LHCN-M2 (cell line): ENCODE data around the gene TRAF7. TPM values are rescaled to one million over a fixed set of nuclear protein-coding genes. Genes with fewer than 3 reads are reported as not detected.
"Not testable (repeated sequence)": the region's sequence is repeated elsewhere in the genome, so short reads cannot be mapped to it uniquely, and the experiment has no call there.

Source experiments
- DNase-seq: peaks from one replicate; pipeline ENCODE4 v3.0.0-alpha.2; 2012; ENCODE audit warnings: low read depth
- total RNA-seq: library from RNA; depleted of rRNA; stranded (reverse); fragments of >200 nt; gene quantifications from 2 replicates; pipeline ENCODE4 v1.2.3, GENCODE V29; 2014

Gene TRAF7
- total RNA-seq, 1 experiment from 2014 or later: 134 TPM

DNA sequence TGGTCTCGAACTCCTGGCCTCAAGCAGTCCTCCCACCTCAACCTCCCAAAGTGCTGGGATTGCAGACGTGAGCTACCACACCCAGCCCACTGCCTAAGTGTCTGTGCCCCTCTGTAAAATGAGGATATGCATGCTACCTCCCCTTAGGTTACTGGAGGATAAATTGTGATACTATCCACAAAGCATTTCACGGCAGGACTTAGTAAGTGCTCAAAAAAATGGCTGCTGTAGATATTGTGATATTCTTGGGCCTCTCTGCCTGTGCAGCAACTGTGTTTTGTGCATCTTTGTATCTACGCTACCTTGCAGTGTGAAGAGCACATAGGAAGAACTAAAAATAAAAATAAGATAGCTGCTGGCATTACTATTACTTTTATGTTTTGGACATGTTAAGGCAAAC lies 42.7 kb downstream of the TRAF7 start:
- no peak for DNase-seq

DNA sequence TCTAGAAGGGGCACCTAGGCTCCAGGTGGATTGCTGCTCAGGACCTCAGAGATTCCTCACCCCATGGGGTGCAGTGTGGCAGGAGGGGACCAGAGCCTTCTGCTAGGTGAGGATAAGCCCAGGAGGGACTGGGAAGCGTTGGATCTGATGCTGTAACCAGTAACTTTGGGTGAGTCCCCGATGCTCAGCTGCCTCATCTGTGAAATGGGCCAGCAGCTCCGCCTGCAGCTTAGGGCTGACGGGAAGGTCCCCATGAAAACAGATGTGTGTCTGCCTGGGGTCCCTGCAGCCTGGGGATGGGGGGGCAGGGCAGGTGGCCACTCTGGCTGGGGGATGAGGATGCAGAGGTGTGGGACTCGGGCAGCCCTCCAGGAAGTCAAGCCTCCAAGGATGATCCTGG lies 43.5 kb downstream of the TRAF7 start:
- no peak for DNase-seq

DNA sequence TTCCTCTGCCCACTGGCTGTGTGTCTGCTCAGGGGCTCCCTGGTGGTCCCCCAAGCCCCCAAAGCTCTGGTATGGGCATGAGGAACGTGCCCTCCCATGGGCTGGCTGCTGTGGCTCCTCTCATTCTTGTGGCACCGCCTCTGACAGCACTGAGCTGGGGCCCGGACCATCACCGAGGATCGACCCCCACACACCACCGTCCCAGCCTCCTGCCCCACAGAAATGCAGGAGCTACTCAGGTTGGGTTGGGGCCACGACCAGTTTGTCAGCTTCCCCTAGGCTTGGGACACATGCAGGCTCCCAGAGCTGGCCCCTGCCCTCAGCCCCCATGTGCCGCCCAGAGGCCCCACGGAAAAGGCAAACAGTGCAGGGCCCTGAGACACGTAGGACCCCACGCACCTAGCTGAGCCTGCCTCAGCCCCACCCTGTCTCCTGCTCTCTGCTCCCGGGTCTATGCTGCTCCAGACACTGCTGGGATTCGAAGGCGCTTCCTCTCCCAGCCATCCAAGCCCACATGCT lies 44.1 kb downstream of the TRAF7 start:
- DNase-seq: no peak

DNA sequence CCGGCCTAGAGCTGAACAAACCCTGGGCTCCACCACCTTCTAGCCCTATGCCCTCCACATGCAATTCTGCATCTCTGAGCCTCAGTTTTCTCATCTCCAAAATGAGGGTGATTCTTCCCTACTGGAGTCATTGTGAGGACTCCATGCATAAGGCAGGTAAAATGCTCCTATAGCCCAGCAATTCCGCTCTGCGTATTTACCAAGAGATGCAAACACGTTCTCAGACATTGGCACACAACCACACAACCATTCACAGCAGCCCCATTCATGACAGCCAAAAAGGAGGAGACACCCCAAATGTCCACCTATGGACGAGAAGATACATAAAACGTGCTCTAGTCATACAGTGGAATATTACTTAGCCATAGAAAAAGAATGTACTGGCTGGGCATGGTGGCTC lies 44.7 kb downstream of the TRAF7 start:
- no peak for DNase-seq

DNA sequence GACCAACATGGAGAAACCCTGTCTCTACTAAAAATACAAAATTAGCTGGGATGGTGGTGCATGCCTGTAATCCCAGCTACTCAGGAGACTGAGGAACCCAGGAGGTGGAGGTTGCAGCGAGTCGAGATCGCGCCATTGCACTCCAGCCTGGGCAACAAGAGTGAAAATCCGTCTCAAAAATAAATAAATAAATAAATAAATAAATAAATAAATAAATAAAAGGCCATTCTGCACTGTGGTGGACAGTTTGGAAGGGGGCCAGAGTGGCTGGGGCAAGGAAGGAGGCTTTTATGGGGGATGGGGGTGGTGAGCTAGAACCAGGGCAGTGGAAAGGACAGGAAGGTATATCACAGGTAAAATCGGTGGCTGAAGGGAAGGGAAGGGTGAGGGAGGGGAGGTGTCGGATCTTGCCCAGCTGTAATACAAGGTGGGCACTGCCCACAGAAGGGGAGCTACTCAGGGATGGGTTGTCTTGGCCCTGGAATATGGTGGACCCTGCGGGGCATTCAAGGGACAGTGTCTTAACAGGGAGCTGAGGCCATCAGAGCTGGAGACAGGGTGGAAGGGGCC lies 47.6 kb downstream of the TRAF7 start:
- not testable (repeated sequence) for DNase-seq

DNA sequence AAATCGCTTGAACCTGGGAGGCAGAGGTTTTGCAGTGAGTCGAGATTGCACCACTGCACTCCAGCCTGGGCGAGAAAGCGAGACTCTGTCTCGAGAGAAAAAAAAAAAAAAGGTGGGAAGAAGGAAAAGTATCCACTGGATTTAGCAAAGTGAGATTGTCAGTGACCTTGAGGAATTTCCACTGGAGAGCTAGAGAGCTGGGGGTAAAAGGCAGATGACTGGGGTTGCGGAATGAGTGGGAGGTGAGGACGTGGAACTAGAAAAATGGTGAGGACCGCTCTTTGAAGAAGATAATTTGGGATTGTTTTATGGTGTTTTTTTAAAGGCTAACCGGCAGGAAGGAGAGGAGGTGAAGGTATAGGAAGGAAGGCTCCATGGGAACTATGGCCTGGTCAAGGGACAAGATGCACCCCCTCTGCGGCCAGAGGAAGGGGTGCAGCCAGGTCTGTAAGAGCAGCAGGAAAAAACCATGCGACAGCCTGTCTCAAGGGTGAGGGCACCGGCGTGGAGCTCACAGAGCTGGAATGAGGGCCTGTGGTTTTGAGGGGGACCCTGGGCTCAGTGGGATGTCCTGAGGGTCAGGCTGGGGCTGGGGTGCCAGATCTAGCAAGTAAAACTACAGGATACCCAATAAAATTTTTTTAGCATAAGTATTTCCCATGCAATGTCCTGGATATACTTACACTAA lies 49.0 kb downstream of the TRAF7 start:
- DNase-seq: no peak

DNA sequence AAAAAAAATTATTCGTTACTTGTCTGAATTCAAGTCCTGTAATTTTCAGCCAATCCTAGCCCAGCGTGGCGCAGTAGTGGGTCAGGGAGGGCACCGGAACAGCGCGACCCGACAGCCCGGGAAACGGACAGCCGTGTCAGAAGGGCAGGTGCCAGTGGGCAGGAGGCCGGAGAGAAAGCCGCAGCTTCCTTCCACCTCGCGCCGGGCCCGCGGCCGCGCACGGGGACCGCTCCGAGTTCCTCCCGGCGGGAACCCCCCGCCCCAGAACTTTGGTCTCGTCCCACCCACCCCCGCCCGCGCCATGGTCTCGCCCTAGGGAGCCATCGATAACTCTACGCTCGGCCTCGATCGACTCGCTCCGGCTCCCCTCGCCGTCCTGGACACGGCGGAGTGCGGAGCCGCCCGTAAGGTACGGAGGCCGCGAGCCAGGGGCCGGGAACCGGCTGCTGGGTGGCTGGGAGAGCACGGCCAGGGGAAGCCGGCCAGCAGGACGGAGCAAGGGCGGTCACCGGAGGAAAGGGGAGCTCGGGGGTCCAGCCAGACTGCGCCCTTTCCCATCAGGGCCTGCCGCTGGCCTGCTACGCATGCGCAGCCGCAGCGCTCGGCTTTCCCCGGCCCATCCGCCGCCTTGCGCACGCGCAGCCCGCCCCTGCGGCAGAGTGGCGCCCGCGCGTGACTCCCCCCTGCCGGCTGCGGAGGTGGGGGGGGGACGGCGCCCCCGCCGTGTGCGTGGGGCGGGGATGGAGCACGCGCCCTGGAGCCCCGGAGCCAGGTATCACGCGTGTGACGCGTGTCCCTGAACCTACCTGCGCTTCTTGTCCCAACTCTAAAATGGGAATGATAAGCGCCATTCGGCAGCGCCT lies 49.8 kb downstream of the TRAF7 start, which contains the start of gene MLST8:
TSS of gene MLST8 (plus strand) at position 351 of the 863 bp plus-strand sequence. CDS start 632 bp downstream, outside the sequence.
- peak; percentile 77 for DNase-seq

DNA sequence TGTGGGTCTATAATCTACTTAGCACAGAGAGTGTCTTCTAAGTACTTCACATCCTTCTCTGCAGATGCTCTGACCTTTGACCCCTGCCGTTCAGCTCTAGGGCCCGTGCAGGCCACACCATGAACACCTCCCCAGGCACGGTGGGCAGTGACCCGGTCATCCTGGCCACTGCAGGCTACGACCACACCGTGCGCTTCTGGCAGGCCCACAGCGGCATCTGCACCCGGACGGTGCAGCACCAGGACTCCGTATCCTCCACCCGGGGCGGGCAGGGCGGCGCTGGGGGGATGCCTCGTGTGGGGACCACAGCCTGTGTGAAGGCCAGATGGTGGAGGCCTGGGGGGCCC lies 50.4 kb downstream of the TRAF7 start:
- DNase-seq: no peak

DNA sequence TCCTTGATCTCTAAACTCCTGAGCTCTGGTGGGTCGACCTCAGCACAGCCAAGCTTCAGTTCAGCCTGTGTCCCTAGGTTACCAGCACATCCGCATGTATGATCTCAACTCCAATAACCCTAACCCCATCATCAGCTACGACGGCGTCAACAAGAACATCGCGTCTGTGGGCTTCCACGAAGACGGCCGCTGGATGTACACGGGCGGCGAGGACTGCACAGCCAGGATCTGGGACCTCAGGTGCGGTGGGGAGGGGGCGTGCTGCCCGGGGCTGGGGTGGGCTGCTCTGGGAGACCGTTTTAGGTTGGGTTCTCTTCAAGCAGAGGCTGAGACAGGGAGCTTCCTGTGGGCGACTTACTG lies 50.8 kb downstream of the TRAF7 start:
- DNase-seq: no peak

DNA sequence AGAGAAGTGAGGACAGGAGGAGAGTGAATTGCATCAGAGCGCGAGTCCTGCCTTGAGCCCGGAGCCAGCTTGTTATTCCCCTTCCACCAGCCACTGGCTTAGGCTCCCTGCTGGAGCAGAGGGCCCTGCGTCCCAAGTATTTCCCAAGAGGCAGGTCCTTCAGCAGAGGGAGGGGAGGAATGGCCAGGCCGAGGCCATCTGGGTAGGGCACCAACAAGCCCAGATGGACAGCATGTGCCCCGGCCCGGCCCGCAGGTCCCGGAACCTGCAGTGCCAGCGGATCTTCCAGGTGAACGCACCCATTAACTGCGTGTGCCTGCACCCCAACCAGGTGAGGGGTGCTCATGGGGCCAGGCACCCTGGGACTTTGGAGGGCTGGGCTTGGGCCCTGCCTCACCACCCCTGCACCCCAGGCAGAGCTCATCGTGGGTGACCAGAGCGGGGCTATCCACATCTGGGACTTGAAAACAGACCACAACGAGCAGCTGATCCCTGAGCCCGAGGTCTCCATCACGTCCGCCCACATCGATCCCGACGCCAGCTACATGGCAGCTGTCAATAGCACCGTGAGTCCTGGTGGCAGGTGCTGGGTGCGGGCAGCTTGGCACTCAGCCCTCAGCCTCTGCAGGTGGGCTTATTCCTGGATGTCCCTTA lies 51.3 kb downstream of the TRAF7 start:
- DNase-seq: no peak

DNA sequence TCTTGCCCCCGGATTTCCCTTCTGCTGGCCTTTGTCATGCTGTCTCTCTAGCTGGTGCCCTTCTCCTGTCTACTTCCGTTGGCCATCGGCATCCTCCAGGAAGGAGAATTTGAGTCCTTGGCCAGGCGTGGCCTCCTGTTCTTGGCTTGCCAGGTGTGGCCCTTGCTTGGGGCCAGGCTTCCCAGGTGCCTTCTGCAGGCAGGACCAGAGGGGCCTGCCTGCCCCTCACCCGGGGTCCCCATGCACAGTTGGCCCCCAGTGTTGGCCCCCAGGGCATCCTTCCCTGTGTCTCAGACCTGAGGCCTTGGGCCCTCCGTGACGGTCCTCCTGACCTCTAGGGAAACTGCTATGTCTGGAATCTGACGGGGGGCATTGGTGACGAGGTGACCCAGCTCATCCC lies 52.3 kb downstream of the TRAF7 start:
- no peak for DNase-seq

DNA sequence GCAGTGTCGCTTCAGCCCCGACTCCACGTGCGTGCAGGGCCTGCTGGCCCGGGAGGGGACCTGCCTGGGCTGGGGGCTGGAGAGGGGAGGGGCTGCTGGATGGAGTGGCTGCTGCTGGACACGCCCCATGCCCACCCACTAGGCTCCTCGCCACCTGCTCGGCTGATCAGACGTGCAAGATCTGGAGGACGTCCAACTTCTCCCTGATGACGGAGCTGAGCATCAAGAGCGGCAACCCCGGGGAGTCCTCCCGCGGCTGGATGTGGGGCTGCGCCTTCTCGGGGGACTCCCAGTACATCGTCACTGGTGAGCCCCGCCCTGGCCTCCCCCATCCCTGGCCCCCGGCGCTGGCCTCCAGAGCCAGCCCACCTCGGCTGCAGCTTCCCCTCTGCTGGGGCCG lies 52.7 kb downstream of the TRAF7 start:
- DNase-seq: no peak

DNA sequence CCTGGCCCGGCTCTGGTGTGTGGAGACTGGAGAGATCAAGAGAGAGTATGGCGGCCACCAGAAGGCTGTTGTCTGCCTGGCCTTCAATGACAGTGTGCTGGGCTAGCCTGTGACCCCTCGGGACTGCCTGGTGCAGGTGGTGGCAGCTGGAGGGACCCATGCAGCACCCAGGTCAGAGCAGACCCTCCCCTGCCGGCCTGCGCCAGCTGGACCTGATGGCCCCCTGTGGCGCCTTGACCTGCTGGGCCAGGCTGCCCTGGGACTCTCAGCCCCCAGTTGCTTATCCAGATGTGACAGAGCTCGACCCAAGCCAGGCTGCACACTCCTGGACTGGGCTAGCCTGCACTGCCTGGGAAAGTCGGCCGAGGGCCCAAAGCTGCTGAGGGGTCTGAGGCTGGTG lies 53.2 kb downstream of the TRAF7 start:
- no peak for DNase-seq

DNA sequence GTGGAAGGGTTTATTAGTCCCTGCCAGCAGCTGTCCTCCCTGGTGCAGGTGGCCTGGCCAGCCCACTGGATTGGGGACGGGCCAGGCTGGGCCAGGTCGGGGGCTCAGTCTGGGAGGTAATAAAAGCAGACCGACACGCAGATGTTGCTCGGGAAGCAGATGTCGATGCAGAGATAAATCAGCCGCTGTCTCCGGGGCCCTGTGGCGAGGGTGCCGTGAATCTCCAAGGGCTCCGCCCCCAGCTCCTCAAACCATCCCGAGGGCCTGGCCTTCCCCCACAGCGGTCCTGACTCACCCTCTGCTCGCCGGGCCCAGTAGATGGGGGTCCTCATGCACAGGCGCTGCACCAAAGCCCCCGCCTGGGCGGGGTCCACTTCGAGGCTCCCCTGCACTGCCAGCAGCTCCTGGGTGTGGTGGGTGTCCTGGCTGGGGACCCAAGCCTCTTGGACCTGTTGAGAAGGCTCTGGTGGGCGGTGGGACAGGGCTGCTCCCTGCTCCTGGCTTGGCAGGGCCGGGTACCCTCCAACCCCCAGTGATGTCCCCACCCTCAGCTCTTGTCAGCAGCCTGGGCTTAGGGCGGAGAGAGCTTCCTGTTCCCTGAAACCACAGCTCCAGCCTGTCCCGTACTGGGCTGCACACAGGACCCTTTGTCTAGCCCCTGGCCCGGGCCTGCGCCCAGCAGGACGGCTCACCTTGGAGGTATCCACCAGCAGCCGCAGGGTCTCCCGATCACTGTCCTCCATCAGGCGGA lies 53.9 kb downstream of the TRAF7 start:
- no peak for DNase-seq

DNA sequence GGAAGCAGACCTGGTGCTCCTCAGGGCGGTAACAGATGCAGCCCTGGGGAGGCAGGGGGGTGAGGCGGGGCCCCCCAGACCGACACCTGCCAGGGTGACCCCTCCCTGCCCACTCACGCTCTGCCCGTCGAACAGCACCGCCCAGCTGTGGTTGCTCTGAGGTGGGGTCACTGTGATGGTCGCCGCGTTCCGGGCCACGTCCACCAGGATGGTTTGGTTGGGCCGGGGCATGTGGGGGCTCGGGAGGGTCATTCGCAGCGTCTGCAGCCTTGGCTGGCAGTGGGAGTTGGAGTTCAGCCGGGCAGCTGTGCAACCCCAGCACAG lies 54.4 kb downstream of the TRAF7 start:
- DNase-seq: no peak

DNA sequence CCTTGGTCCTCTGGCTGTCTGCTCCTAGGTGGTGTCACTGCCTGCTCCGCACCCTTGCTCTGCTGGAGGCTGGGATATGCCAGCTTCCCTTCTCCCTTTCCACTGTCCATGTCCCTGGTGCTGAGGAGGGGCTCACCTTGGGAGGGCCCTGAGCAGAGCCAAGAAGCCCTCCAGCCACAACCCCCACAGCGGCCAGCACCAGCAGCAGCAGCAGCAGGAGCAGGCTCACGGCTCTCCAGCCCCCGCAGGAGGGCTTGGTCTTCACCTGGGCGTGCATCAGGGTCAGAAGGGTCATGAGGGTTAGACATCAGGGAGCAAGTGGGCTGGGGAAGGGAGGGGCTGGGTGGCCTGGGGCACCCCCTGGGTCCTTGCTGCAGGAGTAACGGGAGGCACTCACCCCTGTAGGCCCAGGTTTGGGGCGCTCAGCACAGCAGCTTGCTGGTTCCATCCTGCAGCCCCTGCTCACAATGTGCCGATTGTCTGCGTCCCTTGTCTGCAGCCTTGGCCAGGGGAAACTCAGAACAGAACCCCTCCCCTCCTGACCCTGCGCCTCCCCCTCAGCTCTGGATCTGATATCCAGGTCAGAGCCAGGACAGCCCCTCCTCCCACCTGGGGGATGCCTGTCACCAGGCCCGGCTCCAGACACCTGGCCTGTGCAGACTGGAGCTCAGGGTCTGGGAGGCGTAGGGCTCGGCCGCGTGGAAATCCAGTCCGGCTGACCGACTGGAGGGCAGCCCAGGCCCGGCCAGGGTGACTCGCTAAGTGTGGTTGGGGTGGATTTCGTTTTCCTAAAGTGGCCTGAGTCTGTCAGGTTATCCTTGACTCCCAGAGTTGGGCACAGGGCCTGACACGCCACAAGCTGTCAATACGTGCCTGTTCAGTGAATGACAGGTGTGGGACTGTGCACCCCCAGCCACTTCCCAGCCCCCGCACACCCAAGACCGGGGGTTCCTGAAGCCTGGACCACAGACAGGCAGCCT lies 55.1 kb downstream of the TRAF7 start, which contains the start of gene BRICD5:
TSS of gene BRICD5 (minus strand) at position 478 of the 980 bp plus-strand sequence. CDS start at position 448, 30 bp downstream.
- DNase-seq: peak; percentile 60

DNA sequence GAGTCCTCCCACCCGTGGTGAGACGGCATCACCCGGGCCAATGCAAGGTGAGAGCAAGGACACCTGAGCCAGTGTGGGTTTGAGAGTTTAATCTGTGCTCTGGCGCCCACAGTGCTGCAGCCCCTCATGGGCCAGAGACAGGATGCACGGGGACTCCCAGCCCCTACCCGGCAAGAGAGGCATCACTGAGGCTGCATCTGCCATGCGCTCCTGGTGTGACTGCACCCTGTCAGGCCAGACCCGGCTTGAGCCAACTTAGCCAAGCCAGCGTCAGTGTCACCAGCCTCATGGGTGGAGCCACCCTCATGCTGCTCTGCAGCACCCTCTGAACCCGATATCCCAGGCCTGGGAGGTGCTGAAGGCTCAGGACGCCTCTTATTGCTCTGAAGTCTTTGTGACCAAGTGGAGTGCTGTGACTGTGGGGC lies 56.4 kb downstream of the TRAF7 start:
- no peak for DNase-seq

DNA sequence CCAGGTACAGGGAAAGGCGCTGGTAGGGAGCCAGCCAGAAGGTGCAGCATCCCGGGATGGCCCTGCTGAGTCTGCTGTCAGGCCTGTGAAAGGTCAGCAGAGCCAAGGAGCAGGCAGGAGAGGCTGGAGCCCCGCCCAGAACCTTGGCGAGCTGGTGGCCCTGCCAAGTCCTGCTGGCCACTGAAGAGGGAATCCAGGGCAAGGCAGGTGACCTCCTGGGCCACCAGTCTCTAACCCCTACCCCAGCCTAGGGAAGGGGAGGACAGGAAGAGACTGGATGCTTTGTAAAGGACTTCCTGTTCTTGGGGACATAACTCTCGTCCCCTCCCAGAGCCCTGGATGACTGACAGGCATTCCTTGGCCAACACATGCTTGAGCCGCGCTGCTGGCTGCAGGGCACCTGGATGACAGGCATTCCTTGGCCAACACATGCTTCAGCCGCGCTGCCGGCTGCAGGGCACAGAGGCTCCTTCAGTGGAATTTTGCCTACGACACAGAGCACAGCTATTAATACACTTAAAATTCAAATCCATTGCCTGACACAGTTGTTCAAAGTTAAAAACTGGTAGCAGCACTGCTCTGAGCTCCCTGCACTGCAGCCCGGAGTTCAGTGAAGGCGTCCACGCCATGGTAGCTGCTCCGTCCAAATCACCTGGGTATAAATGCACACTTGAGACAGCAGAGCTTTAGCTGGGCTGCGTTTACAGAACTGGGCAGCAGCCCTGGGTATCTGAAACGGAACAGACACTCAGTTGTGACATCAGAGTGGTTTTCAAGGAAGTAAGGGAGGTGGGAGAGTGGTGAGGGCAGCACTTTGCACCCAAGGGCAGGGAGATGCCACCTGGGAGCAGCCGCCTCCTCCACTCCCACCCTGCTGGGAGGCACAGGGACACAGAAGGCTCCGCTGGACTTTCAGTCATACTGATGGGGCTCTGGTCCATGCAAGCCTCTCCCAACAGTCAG lies 57.1 kb downstream of the TRAF7 start:
- no peak for DNase-seq
